HS-5 (cell line): Measurements from ENCODE around the gene EXOC6B.
"Not testable (repeated sequence)": the region's sequence is repeated elsewhere in the genome, so short reads cannot be mapped to it uniquely, and the experiment has no call there.

Source experiments
- DNase-seq: peaks from one replicate; pipeline ENCODE4 v3.0.0-alpha.2; 2012; ENCODE audit warnings: low read depth

Gene EXOC6B

DNA sequence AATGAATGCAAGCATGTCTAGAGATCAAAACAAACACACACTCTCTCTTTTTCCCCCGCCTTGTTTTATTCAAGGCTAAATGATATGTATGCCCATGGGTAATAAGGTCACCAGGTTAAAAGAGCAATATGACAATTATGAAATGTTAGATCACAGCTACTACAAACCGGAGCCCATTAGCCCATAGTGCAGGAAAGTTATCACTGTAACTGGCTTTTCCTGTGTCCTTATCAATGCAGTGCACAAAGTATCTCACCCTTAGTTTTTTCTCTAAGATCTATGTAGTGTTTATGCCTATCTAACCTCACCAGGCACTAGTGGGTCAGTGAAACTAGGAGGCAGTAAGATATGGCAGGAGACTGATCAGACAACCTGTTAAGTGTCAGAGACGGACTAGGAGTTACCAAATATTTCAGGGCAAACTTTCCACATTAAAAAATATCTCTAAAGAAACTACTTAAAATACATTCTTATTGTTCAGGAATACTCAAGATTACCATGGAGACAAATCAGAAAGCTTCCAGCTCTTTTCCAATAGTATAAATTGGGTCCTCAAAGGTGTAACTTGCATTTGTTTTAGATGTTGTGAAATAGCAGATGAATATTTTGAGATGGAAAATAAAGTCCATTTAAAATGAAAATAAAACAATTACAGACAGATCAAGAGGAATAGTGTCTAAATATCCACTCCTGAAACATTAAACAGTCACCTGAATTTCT, 282.2 kb downstream of the EXOC6B start:
- no peak for DNase-seq

GRCh38 chr2:72539071-72539552, 286.7 kb downstream of the EXOC6B start:
- peak; percentile 60 for DNase-seq

DNA sequence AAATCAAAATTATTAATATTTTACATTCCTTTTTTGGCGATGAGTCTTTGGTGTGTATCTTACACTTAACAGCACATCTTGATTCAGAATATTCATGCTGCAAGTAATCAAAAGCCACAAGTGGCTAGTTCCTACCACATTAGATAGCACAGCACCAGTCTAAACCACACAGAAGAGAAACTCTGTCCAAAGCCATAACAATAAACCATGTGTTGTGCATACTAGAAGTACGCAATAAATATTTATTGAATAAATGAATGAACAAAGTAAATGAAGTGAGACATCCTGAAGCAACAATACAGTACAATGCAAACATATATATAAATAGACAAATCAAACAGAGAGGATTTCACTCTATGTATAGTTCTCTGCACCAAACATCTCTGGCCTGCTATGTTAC, 287.3 kb downstream of the EXOC6B start:
- DNase-seq: no peak

DNA sequence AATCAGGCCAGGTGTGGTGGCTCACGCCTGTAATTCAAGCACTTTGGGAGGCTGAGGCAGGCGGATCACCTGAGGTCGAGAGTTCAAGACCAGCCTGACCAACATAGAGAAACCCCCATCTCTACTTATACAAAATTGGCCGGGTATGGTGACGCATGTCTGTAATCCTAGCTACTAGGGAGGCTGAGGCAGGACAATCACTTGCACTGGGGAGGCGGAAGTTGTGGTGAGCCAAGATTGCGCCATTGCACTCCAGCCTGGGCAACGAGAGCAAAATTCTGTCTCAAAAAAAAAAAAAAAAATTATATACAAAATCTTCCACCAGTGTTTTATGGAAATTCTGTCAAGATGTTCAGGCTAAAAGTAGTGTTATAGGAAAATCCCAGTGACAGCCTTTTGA, 290.2 kb downstream of the EXOC6B start:
- DNase-seq: not testable (repeated sequence)

GRCh38 chr2:72533765-72534164, 292.1 kb downstream of the EXOC6B start:
- DNase-seq: peak; percentile 51

- no peak for DNase-seq
Measured at GRCh38 chr2:72527424-72527823, 298.4 kb downstream of the EXOC6B start.

DNA sequence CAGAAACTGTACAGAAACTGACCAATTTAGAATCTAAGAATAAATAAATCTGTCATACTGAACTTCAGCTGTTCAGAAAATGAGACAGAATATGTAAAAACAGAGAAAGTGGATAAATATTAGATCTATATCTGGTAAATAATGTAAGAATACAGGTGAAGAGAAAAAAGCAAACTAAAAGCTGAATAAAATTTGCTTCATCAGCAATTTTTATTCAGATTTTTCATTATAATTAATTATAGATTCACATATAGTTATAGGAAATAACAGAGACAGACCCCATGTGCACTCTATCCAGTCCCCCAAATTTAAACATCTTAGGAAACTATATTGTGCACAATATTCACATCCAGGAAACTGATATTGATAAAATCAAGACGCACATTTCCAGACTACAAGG, 299.2 kb downstream of the EXOC6B start:
- no peak for DNase-seq

- no peak for DNase-seq
Measured at GRCh38 chr2:72524071-72524470, 301.8 kb downstream of the EXOC6B start.

DNA sequence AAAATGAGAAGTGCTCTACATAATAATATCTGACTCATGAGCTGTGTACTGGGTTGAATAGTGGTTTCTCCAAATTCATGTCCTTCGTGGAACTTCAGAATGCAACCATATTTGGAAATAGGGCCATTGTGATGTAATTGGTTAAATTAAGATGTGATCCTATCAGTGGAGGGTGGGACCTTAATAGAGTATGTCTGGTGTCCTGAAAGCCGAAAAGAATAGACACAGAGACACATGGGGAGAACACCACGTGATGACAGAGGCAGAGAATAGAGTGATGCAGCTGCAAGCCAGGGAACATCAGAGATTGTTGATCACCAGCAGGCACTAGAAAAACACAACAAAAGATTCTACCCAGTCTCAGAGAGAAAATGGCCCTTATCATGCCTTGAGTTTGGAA, 310.1 kb downstream of the EXOC6B start:
- DNase-seq: no peak

- DNase-seq: no peak
Measured at GRCh38 chr2:72513011-72513410, 312.8 kb downstream of the EXOC6B start.

DNA sequence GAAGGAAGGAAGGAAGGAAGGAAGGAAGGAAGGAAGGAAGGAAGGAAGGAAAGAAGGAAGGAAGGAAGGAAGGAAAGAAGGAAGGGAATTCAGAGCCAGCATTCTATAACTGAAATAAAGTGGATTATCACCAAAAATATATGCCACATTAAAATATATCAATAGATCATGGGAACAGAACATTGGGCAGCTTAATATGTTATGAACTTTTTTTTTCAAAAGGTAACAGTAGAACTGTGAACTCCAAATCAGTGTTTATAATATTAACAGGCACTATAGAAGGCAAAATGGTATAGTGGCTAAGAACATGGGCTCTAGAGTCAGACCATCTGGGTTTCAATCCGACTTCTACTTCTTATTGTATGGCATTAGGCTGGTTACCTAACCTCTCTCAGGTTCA, 313.5 kb downstream of the EXOC6B start:
- DNase-seq: no peak

DNA sequence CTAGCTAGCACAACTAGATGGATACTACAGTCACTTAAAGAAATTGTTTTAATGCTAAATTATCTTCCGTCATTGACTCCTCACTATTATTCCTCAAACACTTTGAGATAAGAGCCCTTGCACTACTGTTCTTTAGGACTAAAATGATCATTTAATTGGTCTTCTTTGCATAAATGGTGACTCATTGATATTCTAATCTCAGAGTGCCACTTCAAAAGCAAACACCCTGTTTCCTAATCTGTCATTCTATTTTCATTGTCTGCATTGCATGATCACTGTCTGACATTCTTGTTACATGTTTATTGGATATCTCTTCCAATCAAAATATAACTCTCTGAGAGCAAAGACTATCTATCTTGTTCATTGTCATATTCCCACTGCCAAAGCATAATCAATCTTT, 313.9 kb downstream of the EXOC6B start:
- no peak for DNase-seq

- no peak for DNase-seq
Measured at GRCh38 chr2:72497763-72498162, 328.1 kb downstream of the EXOC6B start.

DNA sequence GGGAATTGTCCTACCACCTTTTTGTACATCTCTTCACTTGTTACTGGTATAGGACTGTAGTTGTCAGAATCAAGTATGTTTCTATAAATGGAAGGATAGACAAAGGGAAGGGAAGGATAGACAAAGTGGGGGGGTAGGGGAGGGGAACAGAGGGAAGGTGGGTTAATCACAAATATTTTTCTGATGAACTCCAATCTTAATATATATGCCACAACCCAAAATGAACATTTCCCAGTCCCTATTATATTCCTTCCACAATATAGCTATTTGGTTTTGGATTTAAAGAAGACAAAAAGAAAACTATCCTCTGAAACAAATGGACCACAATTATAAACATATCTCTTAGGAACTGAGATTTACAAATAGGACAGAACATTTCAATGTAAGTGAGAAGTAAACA, 329.4 kb downstream of the EXOC6B start:
- DNase-seq: no peak

GRCh38 chr2:72494392-72494791, 331.4 kb downstream of the EXOC6B start:
- no peak for DNase-seq

- DNase-seq: not testable (repeated sequence)
Measured at GRCh38 chr2:72484622-72485021, 341.2 kb downstream of the EXOC6B start.

GRCh38 chr2:72483346-72483745, 342.5 kb downstream of the EXOC6B start:
- no peak for DNase-seq

- DNase-seq: no peak
Measured at GRCh38 chr2:72475246-72475645, 350.6 kb downstream of the EXOC6B start.

DNA sequence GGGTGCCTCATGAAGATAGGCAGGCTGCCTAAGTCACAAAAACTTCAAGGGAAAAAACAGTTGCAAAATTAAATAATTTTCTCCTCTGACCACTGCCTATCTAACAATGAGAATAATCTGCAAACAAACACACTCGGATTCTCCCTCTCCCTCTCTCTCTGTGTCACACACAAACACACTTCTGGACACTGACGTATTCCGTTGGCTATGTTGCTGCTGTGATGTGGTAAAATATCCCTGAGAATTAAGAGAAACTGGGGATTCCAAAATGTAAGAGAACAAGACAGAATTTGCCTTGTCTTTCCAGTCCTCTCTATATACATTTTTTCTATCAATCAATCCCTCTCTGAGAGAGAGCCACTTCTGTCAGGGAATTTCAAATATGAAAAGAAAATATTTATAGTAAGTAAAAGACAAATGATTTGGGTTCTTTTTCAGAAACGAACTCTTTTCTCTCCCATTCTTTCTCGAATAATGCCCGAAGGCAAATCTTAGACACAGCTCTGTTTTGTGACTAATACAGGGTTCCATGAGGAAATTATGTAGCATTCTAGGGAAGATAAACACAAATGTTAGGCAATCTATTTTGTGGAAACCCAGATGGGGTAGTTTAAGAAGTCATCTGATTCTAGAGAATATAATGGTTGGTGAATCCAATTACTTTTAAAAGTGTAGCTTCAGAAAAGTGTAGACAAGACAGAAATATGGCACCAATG, 367.9 kb downstream of the EXOC6B start:
- DNase-seq: no peak

DNA sequence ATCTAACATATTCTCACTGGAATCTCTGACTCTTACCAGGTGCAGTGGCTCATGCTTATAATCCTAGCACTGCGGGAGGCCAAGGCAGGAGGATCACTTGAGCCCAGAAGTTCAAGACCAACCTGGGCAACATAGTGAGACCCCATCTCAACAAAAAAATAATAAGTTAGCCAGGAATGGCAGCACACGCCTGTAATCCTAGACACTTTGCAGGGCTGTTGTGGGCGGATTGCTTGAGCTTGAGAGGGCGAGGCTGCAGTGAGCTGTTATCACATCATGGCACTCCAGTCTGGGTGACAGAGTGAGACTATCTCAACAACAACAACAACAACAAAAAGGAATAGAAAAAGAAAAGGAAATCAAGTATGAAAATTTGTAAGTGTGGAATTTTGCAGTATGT, 371.6 kb downstream of the EXOC6B start:
- DNase-seq: no peak

GRCh38 chr2:72442270-72442669, 383.6 kb downstream of the EXOC6B start:
- DNase-seq: no peak

DNA sequence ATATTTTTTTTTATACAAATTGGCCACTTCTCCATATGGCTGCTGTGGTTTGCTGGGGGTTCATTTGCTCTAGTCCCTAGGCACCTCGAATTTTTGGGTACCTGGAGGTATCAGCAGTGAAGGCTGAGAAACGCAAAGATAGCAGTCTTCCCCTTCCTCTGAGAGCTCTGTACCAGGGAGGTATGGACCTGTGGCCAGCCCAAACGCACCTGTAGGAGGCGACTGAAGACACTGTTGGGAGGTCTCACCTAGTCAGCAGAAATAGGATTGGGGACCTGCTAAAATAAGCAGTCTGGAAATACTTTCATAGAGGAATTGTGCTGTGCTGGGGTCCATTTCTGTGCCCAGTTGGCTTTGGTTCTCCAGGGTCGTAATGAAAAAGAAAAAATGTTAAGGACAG, 385.9 kb downstream of the EXOC6B start:
- DNase-seq: no peak

- DNase-seq: no peak
Measured at GRCh38 chr2:72438364-72438763, 387.5 kb downstream of the EXOC6B start.

DNA sequence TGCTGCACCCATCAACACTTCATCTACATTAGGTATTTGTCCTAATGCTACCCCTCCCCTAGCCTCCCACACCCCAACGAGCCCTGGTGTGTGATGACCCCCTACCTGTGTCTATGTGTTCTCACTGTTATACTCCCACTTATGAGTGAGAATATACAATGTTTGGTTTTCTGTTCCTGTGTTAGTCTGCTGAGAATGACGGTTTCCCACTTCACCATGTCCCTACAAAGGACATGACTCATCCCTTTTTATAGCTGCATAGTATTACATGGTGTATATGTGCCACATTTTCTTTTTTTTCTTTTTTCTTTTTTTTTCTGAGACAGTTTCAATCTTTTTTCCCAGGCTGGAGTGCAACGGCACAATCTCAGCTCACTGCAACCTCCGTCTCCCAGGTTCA, 394.1 kb downstream of the EXOC6B start:
- no peak for DNase-seq
